NCI-H146 treated with DMSO at 0.1 percent for 48 hours (cell line): Measurements from ENCODE around the gene RHOT2.
A peak's percentile ranks its signal among the peaks of the same experiment; 100 is the strongest.
"Not testable (repeated sequence)": the region's sequence is repeated elsewhere in the genome, so short reads cannot be mapped to it uniquely, and the experiment has no call there.

Source experiments
- DNase-seq: peaks from one replicate; lab custom pipeline; 2025; ENCODE audit not compliant: unreplicated experiment; lab: John Stamatoyannopoulos, UW

RHOT2 gene

GRCh38 chr16:680967-681745 lies 13.2 kb downstream of the RHOT2 start:
- DNase-seq = no peak

GRCh38 chr16:681746-682427 lies 14.0 kb downstream of the RHOT2 start:
- no peak for DNase-seq

GRCh38 chr16:682493-683395 lies 14.8 kb downstream of the RHOT2 start:
- no peak for DNase-seq

- DNase-seq = no peak
These were observed 15.6 kb downstream of the RHOT2 start for GRCh38 chr16:683396-684070.

- DNase-seq = peak; percentile 89
These were observed 16.3 kb downstream of the RHOT2 start, which contains the start of gene JMJD8 for GRCh38 chr16:684071-684794. Gene JMJD8 (minus strand): TSS chr16:684334. CDS start chr16:684319, 15 bp downstream.

- DNase-seq = no peak
These were observed 17.2 kb downstream of the RHOT2 start for GRCh38 chr16:684961-685696.

- DNase-seq = no peak
These were observed 18.0 kb downstream of the RHOT2 start for GRCh38 chr16:685967-686366.

- DNase-seq = no peak
These were observed 18.7 kb downstream of the RHOT2 start for GRCh38 chr16:686459-687260.

- DNase-seq = no peak
These were observed 19.6 kb downstream of the RHOT2 start for GRCh38 chr16:687499-687898.

- no peak for DNase-seq
These were observed 21.4 kb downstream of the RHOT2 start for GRCh38 chr16:689175-689897.

GRCh38 chr16:691242-691641 lies 23.3 kb downstream of the RHOT2 start:
- not testable (repeated sequence) for DNase-seq

- no peak for DNase-seq
These were observed 24.6 kb downstream of the RHOT2 start for GRCh38 chr16:692356-693108.

GRCh38 chr16:693364-693763 lies 25.4 kb downstream of the RHOT2 start:
- no peak for DNase-seq

GRCh38 chr16:693766-694165 lies 25.8 kb downstream of the RHOT2 start:
- DNase-seq = no peak

GRCh38 chr16:694187-694862 lies 26.4 kb downstream of the RHOT2 start:
- DNase-seq = no peak

- no peak for DNase-seq
These were observed 27.0 kb downstream of the RHOT2 start for GRCh38 chr16:694863-695354.
